HTR-8/SVneo (cell line): ENCODE measurements around the gene CCDC112.
A peak's percentile ranks its signal among the peaks of the same experiment; 100 is the strongest.
"Not testable (repeated sequence)": the region's sequence is repeated elsewhere in the genome, so short reads cannot be mapped to it uniquely, and the experiment has no call there.

Source experiments
- DNase-seq: peaks from one replicate; pipeline ENCODE4 v3.0.0; 2011; ENCODE audit warnings: low spot score, mixed read lengths; ENCODE audit not compliant: insufficient read length
- FAIRE-seq: peaks from 2 replicates; lab custom pipeline; 2011; peaks lifted over from hg19 to GRCh38; lab: Jason Lieb, UNC

The CCDC112 gene

DNA sequence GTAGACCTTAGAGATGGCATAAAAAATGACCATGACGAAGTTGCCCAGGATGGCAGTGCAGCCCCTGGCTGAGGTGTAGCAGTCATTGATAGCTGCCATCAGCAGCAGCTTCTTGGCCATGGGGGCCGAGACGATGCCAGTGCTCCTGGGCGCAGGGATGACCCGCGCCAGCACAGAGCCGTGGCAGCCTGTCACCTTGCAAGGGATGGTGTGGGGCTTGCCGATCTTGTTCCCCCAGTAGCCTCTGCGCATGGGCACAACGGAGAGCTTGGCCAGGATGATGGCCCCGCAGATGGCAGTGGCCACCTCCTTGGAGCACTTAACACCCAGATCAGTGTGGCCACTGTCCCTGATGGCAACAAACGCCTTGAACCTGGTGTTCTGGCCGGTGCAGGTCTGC is 31.7 kb downstream of the CCDC112 start:
- FAIRE-seq (no peak), DNase-seq (no peak)

DNA sequence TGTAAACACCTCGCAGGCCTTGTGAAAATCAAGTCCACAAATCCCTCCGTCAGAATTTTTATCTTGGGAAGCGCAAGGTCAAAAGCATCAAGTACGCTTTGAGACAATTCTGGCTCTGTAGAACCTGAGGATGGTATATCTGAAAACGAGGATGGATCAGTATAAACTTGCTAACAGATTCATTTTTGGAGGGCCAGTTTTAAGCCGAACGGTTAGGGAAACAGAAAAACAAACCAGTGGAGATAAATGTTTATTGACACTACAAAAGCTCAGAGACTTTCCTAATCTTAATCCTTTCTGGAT is 33.4 kb downstream of the CCDC112 start:
- DNase-seq, result no peak
- FAIRE-seq, result no peak

DNA sequence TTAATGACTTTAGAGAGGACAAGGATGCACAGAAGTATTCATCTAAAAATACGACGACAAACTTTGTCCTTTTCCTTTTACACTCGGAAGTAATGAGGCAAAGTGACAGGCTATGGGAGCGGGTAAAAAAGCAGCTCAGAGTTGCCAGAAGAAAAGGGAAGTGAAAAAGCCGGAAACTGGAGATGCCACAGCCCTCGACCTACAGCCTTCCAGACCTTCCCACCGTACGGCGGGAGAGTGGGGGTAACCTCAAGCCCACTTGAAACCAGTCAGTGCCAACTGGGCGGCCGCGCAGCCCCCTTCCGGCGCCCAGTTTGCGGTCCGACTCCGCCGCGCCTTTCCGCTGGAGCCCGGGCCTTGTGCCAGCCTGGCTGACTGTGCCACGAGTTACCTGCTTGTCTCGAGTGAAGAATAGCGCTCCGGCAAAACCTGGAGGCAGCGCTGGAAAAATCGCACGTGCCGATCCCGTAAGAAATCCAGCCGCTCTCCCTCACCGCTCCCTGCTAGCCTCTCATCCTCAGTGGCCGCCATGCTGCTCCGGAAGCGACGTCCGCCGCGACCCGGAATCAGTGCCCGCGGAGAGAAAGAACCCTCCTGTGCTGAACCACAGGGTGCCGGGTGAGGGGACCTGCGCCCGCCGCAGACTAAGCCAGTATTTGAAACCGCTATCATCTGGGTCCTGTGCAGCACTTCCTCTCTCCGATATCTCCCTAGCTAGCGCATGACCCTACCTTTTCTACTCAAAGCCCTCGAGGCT is 34.0 kb downstream of the CCDC112 start, which contains the start of gene PGGT1B:
TSS of gene PGGT1B (minus strand) at position 557 of the 757 bp plus-strand sequence. CDS start at position 531, 26 bp downstream.
- no peak for FAIRE-seq
- peak; percentile 68 for DNase-seq

DNA sequence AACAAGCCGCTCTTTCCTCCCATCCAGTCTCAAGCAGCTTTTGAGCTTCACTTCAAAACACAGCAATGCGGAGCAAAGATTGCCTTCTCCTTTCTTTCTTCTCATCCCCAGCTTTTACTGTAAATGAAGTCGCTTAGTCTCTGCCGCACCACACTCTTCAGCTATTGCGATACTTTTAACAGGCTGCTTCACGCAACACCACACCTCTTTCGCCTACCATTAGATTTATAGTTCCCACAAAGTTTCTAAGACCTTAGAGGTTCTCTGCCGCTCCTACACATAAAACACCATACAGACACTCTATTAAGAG is 34.5 kb downstream of the CCDC112 start:
- no peak for FAIRE-seq
- DNase-seq, result peak; percentile 7

DNA sequence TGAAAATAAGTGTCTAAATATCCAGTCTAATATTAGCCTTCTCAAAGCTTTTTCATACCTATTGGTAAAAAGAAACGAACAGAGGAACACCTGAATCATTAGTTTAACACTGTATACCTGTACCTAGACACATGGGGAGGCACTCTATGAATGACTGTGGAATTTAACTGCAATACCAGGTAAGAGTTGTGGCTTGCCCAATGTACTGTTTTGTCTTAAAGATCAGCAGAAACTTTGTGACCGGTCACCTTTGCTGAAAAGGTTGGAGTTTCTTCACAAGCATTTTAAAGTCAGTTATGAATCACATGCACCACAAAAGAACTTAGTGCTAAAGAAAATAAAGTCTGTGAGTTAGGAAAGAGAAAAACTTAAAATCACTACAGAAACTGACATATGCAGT is 36.2 kb downstream of the CCDC112 start:
- no peak for FAIRE-seq
- DNase-seq, result no peak

DNA sequence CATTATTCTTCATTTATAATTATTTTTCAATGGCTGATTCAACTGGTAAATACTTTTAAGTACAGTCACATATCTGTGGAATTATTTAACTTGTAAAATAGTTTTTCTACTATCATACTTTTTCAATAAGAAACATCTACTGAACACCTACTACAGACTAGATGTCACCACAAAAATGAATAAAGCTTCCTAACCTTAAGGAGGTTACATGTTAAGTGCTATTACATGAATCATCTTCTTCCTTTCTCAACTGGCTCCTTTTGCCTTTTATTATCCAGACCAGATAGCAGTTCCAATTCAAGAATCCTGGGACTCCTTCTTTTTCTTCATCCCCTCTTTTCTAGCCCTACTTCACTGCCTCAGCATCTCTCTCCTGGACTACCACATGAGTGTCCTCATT is 38.5 kb downstream of the CCDC112 start:
- DNase-seq (no peak), FAIRE-seq (no peak)

DNA sequence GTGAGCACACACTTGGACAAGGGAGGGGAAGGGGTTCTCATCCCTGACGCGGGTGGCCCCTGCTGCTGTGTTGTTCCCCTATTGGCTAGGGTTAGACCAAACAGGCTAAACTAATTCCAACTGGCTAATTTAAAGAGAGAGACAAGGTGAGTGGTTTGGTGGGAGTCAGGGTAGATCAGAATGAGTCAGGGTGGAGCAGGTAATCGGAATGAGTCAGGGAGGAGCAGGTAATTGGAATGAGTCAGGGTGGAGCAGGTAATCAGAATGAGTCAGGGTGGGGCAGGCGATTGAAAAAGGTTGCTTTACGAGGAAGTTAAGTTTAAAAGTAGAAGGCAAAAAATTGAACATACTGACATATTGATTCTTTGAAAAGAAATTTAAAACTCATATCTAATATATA is 47.1 kb downstream of the CCDC112 start:
- not testable (repeated sequence) for DNase-seq, FAIRE-seq

DNA sequence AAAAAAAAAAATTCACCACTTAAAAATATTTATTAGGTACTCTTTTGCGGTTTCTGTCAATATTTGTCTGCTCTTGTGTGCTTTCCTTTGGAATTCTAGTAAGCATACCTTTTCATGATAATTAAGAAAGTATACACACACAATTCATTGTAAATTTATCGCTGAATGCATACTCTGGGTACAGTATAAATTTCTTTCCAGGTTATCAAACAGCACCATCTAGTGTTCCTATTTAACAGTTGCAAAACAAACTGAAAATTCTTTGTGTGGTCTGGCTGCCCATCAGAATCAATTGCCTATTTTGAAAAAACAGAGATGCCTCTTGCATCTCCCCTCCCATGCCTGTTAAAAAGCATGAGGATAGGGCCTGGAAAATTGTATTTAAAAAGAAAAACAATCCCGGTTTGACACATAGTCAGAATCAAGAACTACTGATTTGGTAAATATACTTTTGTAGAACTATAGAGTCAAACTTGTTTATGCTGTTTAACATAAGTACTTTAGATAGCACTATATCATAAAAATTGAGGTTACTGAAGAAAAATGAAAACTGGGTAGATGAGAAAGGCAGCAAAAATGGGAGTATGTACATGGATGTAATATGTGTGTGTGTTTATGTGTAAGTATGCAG is 50.0 kb downstream of the CCDC112 start:
- no peak for FAIRE-seq
- DNase-seq, result peak; percentile 25

DNA sequence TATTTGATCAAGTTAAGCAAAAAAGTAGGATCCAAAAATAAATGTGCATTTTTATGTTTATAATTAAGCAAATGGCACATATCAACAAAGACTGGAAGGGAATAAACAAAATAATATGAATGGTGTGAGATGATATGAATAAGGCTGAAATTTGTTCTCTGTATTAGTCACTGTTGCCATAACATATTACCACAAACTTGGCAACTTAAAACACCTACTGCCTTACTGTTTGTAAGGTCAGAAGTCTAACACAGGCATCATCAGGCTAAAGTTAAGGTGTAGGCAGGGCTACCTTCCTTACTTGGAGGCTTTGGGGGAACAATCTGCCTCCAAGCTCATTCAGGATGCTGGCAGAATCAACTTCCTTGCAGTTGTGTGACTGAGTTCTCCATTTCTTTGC is 53.0 kb downstream of the CCDC112 start:
- no peak for FAIRE-seq
- no peak for DNase-seq

DNA sequence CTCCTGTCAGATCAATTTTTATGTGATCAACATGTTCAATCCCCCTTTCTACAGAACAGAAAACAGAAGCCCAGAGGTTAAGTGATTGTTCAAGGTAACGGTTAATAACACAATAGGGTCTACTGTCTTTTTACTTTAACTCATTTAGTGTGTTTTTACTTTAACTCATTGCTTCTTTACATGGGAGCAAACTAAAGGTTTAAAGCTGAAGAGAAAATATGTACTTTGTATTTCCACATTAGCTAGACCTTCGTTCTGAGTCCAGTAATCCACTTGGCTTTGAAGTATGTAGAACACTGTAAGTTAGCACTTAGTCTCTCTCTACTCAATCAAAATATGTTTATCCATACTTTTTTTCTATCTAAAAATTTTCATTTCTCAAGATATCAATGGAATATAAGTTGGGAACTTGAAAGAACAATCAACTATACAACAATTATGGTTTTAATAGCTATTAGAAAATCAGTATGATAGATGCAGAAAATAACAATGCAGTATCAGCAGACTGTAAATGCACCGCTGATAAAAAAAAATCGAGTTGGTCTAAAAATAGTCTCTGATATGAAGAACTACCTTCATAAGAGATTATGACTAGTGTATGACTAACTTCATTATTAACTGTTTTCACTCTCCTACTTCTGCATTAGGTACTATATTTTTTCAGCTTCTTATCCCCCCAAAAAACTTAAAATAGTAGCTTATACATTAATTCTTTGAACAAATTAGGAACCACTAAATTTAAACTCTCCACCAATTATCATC is 54.4 kb downstream of the CCDC112 start:
- no peak for FAIRE-seq
- no peak for DNase-seq

DNA sequence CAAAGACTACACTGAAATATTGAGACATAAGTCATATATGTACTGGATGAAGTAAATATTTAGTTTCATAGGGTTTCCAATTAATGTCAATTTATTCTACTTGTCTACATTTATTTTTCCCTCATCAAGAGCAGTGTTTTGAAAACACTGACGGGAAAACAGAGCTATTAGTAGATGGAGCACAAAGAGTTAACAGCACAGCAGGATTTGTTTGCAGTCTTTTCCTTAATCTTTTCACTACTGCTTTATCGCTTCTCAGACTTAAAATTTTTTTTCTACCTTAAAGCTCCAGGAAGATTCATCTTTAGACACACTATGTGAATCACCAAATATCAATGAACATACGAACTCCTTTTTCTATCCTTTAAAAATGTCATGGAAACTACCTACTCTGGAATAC is 59.4 kb downstream of the CCDC112 start:
- DNase-seq (no peak), FAIRE-seq (no peak)

DNA sequence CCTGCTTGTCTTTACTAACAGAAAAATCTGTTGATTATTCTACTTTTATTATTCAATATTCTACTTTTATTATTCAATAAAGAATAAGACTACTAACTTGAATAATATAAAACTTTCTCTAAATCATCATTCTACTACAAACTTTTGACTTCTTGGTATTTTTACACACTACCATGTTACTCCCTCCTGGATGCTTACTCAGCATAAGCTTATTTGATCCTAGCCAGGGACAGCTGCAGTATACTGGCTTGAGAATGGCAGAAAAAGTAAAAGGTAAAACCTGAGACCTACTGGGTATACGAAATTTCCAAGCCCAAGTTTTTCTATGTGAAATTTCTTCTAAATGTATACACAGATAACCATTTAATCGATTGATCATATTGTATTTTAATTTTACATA is 59.9 kb downstream of the CCDC112 start:
- no peak for DNase-seq
- FAIRE-seq, result no peak

DNA sequence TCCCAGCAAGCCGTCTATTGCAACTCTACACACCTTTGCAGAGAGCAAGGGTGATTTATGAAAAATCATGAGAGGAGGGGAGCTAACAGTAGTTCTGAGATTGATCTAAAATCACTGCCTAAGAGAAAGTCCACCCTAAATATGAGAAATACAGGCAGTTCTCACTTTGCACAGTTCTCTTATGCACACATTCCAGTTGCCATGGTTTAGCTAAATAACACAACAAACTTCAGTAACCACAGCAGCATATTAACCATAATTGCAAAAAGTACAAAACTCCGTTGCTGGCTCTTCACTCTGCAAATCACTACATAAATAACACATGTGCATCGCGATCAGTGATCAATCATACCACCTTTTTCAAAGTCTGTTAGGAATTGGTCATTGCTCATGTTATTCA is 64.9 kb downstream of the CCDC112 start:
- DNase-seq (no peak), FAIRE-seq (no peak)

DNA sequence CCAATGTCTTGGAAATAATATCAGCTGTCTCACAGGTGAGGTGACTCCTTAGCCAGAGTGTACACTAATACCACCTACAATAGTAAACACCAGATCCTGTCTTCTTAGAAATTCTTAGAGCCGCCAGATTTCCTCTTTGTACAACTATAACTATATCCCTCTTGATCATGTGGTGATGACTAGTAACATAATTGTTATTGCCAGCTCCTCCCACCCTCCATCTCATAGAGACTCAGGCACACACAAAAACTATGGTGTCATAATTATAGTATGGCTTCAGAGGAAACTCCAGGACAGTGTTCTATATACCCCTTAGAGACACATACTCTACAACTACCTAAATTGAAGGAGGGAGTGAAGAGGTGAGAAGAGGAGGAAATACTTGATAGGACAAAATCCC is 66.8 kb downstream of the CCDC112 start:
- no peak for FAIRE-seq
- no peak for DNase-seq

DNA sequence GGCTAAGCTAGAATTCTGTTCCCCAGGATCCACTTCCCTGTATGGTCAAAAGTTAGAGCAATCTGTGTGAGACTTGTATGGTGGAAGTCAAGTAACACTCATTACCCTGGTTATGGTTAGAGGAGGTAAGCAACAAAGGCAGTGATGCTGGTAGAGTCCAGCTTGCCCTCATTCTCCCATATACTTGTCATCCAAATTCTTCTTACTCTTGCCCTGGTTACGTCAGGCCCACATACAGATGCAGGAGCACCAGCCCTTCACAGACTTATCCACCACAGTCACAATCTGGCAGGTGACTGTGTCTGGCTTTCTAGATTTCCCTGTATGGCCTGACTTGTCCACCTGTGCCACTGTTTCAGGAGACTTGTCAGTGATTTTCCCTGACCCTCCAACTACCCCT is 69.2 kb downstream of the CCDC112 start:
- no peak for DNase-seq
- FAIRE-seq, result no peak
